ENCODE measurements around the gene KCTD16. TPM values are rescaled to one million over a fixed set of nuclear protein-coding genes. Genes with fewer than 3 reads are reported as not detected.

Gene KCTD16
- polyA plus RNA-seq, 1 donor = 2.6 TPM

GRCh38 chr5:144134194-144134826 lies 36.4 kb upstream of the KCTD16 start:
- H3K27ac ChIP-seq (ENCODE audit: low read length) = no peak overlapping the region
- no peaks in the 10 kb centered on the region for H3K4me1 ChIP-seq (ENCODE audit: control insufficient read depth, insufficient read depth, low read length)
- H3K27me3 ChIP-seq (ENCODE audit: control insufficient read depth, insufficient read depth, low read length) = no peaks in the 10 kb centered on the region
- no peaks in the 10 kb centered on the region for H3K36me3 ChIP-seq (ENCODE audit: control insufficient read depth, insufficient read depth, low read length)
- no peak overlapping the region for H3K4me3 ChIP-seq (ENCODE audit: low read length)
- no peak for DNase-seq
- no peaks in the 10 kb centered on the region for H3K9me3 ChIP-seq (ENCODE audit: control insufficient read depth, low read depth, low read length)
- WGBS (ENCODE audit: insufficient coverage, low lambda C conversion rate) = no CpG with 5 or more reads among the region's 2 CpGs

DNA sequence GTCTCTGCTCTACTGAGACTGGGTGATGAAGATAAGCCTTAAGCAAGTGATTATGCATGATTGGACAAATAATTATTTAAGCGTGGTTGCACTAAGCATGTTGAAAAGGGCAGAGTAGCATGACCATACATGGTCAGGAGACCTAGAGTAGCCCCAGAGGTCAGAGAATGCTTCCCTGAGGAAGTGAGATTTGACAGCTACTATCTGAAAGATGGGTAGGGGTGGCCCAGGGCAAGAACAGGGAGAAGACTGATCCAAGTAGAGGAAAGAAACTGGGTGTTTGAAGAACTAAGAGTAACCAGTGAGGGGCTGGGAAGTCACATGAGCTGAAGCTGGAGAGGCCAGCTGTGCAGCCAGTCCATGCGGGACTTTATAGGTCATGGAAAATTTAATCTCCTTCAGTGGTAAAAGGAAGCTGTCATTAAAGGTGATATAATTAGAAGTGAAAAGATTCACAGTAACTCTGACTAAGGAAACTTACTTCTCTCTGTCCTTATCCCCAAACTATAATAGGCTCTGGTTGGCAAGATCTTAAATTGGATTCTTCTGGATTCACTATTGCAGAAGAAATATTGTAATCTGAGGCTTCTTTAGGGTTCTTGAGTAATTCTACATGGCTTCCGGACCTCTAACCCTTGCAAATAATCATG lies 35.4 kb upstream of the KCTD16 start:
- H3K4me3 ChIP-seq (ENCODE audit: low read length) = no peak overlapping the region
- no peak for DNase-seq
- 100% methylated on average over 3 of the region's 3 CpGs for WGBS (ENCODE audit: insufficient coverage, low lambda C conversion rate)
- H3K27ac ChIP-seq (ENCODE audit: low read length) = no peak overlapping the region
- no peaks in the 10 kb centered on the region for H3K4me1 ChIP-seq (ENCODE audit: control insufficient read depth, insufficient read depth, low read length)
- no peaks in the 10 kb centered on the region for H3K9me3 ChIP-seq (ENCODE audit: control insufficient read depth, low read depth, low read length)
- no peaks in the 10 kb centered on the region for H3K27me3 ChIP-seq (ENCODE audit: control insufficient read depth, insufficient read depth, low read length)
- H3K36me3 ChIP-seq (ENCODE audit: control insufficient read depth, insufficient read depth, low read length) = no peaks in the 10 kb centered on the region

DNA sequence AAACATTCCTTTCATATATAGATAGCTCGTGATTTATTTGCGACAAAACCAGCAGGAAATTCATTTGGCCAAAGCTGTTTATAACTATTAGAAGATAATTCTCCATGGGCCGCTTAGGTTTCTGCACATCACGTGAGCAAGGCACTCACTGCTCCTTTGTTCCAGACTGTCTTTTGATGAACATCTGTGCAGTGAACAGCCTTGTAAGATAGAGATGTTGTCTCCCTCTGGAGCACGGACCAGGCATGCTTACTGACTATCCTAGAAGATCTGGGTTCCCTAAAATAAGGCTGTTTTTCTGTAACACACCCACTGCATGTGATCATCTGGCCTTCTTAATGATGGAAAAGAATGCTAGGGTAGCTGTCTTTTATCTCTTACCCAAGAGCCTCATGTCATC lies 31.1 kb upstream of the KCTD16 start:
- H3K36me3 ChIP-seq (ENCODE audit: control insufficient read depth, insufficient read depth, low read length) = no peaks in the 10 kb centered on the region
- H3K27ac ChIP-seq (ENCODE audit: low read length) = no peak overlapping the region
- no peaks in the 10 kb centered on the region for H3K4me1 ChIP-seq (ENCODE audit: control insufficient read depth, insufficient read depth, low read length)
- no peak overlapping the region for H3K4me3 ChIP-seq (ENCODE audit: low read length)
- WGBS (ENCODE audit: insufficient coverage, low lambda C conversion rate) = 90% methylated on average over 2 of the region's 5 CpGs
- H3K9me3 ChIP-seq (ENCODE audit: control insufficient read depth, low read depth, low read length) = no peaks in the 10 kb centered on the region
- no peak for DNase-seq
- no peaks in the 10 kb centered on the region for H3K27me3 ChIP-seq (ENCODE audit: control insufficient read depth, insufficient read depth, low read length)

GRCh38 chr5:144141585-144141984 lies 29.1 kb upstream of the KCTD16 start:
- DNase-seq = no peak
- Histone ChIP-seq H3K27ac (ENCODE audit: low read length) (no peak overlapping the region), H3K4me1 (ENCODE audit: control insufficient read depth, insufficient read depth, low read length) (no peaks in the 10 kb centered on the region), H3K36me3 (ENCODE audit: control insufficient read depth, insufficient read depth, low read length) (no peaks in the 10 kb centered on the region), H3K27me3 (ENCODE audit: control insufficient read depth, insufficient read depth, low read length) (no peaks in the 10 kb centered on the region), H3K9me3 (ENCODE audit: control insufficient read depth, low read depth, low read length) (no peaks in the 10 kb centered on the region), H3K4me3 (ENCODE audit: low read length) (no peak overlapping the region)
- WGBS (ENCODE audit: insufficient coverage, low lambda C conversion rate) = no CpG with 5 or more reads among the region's 2 CpGs

DNA sequence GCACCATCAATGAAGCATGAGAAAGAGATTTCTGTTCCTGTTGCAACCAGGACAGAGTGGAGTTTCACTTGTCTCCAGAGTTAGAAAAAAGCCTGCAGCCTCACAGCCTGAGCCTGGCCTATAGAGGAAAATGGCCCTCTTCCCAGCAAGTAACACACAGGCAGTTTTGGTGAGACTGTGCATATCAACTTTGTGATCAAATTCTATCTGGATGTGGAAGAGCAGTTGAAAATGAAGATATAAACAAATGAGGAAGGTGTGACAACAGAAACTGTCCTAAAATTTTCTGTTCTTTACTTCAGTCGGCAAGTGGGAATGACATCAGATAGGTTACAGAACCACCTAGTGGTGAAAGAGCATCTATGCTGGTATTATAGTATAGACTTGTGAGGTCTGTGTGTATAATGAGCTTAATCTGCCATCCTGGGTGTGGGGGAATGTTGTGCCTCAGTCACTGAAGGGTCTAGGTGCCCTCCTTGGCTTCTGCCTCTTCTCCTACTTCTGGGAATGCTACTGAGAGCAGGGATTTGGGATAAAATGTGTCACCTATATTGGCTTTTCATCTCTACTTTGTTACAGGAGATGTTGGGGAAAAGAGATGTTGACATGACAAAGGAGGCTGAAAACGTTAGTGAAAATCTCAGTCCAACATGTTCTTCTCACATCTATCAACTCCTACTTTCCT lies 28.4 kb upstream of the KCTD16 start:
- Histone ChIP-seq H3K27ac (ENCODE audit: low read length) (no peak overlapping the region), H3K36me3 (ENCODE audit: control insufficient read depth, insufficient read depth, low read length) (no peaks in the 10 kb centered on the region), H3K4me3 (ENCODE audit: low read length) (no peak overlapping the region), H3K4me1 (ENCODE audit: control insufficient read depth, insufficient read depth, low read length) (no peaks in the 10 kb centered on the region), H3K9me3 (ENCODE audit: control insufficient read depth, low read depth, low read length) (no peaks in the 10 kb centered on the region), H3K27me3 (ENCODE audit: control insufficient read depth, insufficient read depth, low read length) (no peaks in the 10 kb centered on the region)
- 0% methylated on average over 1 of the region's 2 CpGs for WGBS (ENCODE audit: insufficient coverage, low lambda C conversion rate)
- peak in 1 of 2 donors; percentile 34 for DNase-seq

- H3K27me3 ChIP-seq (ENCODE audit: control insufficient read depth, insufficient read depth, low read length) = no peaks in the 10 kb centered on the region
- DNase-seq = no peak
- no CpG with 5 or more reads among the region's 1 CpG for WGBS (ENCODE audit: insufficient coverage, low lambda C conversion rate)
- no peak overlapping the region for H3K27ac ChIP-seq (ENCODE audit: low read length)
- H3K4me3 ChIP-seq (ENCODE audit: low read length) = no peak overlapping the region
- H3K36me3 ChIP-seq (ENCODE audit: control insufficient read depth, insufficient read depth, low read length) = no peaks in the 10 kb centered on the region
- no peaks in the 10 kb centered on the region for H3K4me1 ChIP-seq (ENCODE audit: control insufficient read depth, insufficient read depth, low read length)
- no peaks in the 10 kb centered on the region for H3K9me3 ChIP-seq (ENCODE audit: control insufficient read depth, low read depth, low read length)
Observed at GRCh38 chr5:144142824-144143162, 27.9 kb upstream of the KCTD16 start.

DNA sequence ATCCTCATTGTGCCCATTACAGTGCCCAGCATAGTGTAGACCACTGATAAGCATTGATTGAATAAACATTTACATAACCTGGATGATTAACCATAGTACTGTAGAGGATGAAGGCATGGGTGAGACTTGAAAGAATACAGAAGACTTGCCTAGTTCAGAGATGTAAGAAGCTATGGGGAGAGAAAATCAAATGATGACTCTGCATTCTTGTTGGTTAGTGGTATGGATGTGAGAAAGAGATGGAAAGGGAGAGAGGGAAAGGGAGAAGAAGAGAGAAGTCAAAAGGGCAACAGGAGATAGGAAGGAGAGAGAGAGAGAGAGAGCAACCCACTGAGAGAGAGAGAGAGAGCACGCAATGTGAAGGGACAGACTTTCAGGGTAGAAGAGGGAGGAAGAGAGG lies 27.0 kb upstream of the KCTD16 start:
- Histone ChIP-seq H3K36me3 (ENCODE audit: control insufficient read depth, insufficient read depth, low read length) (no peaks in the 10 kb centered on the region), H3K27ac (ENCODE audit: low read length) (no peak overlapping the region), H3K27me3 (ENCODE audit: control insufficient read depth, insufficient read depth, low read length) (no peaks in the 10 kb centered on the region), H3K4me3 (ENCODE audit: low read length) (no peak overlapping the region), H3K4me1 (ENCODE audit: control insufficient read depth, insufficient read depth, low read length) (no peaks in the 10 kb centered on the region), H3K9me3 (ENCODE audit: control insufficient read depth, low read depth, low read length) (no peaks in the 10 kb centered on the region)
- 100% methylated on average over 1 of the region's 1 CpG for WGBS (ENCODE audit: insufficient coverage, low lambda C conversion rate)
- no peak for DNase-seq

GRCh38 chr5:144144956-144145751 lies 25.5 kb upstream of the KCTD16 start:
- Histone ChIP-seq H3K4me3 (ENCODE audit: low read length) (no peak overlapping the region), H3K9me3 (ENCODE audit: control insufficient read depth, low read depth, low read length) (no peaks in the 10 kb centered on the region), H3K27ac (ENCODE audit: low read length) (no peak overlapping the region), H3K27me3 (ENCODE audit: control insufficient read depth, insufficient read depth, low read length) (no peaks in the 10 kb centered on the region), H3K36me3 (ENCODE audit: control insufficient read depth, insufficient read depth, low read length) (no peaks in the 10 kb centered on the region), H3K4me1 (ENCODE audit: control insufficient read depth, insufficient read depth, low read length) (no peaks in the 10 kb centered on the region)
- WGBS (ENCODE audit: insufficient coverage, low lambda C conversion rate) = 40% methylated on average over 1 of the region's 4 CpGs
- peak in 1 of 2 donors; percentile 25 for DNase-seq

DNA sequence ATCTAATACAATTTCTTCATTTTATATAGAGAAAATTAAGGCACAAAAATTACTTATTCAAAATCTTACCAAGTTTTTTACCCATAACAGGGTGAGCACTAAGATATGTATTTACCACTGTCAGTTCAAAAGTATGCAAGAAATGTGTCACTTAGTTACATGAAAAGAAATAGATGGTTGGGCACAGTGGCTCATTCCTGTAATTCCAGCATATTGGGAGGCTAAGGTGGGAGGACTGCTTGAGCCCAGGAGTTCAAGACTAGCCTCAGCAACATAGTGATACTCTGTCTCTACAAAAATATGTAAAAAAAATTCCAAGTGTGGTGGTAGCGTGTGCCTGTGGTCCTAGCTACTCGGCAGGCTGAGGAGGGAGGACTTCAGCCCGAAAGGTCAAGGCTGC lies 19.6 kb upstream of the KCTD16 start:
- Histone ChIP-seq H3K4me1 (ENCODE audit: control insufficient read depth, insufficient read depth, low read length) (no peaks in the 10 kb centered on the region), H3K9me3 (ENCODE audit: control insufficient read depth, low read depth, low read length) (no peaks in the 10 kb centered on the region), H3K36me3 (ENCODE audit: control insufficient read depth, insufficient read depth, low read length) (no peaks in the 10 kb centered on the region), H3K4me3 (ENCODE audit: low read length) (no peak overlapping the region), H3K27me3 (ENCODE audit: control insufficient read depth, insufficient read depth, low read length) (no peaks in the 10 kb centered on the region), H3K27ac (ENCODE audit: low read length) (no peak overlapping the region)
- no CpG with 5 or more reads among the region's 3 CpGs for WGBS (ENCODE audit: insufficient coverage, low lambda C conversion rate)
- DNase-seq = no peak

GRCh38 chr5:144156767-144157171 lies 13.9 kb upstream of the KCTD16 start:
- Histone ChIP-seq H3K9me3 (ENCODE audit: control insufficient read depth, low read depth, low read length) (no peaks in the 10 kb centered on the region), H3K36me3 (ENCODE audit: control insufficient read depth, insufficient read depth, low read length) (peaks cover 16% of the 10 kb centered on the region), H3K4me3 (ENCODE audit: low read length) (no peak overlapping the region), H3K4me1 (ENCODE audit: control insufficient read depth, insufficient read depth, low read length) (no peaks in the 10 kb centered on the region), H3K27ac (ENCODE audit: low read length) (no peak overlapping the region), H3K27me3 (ENCODE audit: control insufficient read depth, insufficient read depth, low read length) (no peaks in the 10 kb centered on the region)
- DNase-seq = peak in 1 of 2 donors; percentile 40
- WGBS (ENCODE audit: insufficient coverage, low lambda C conversion rate) = no CpG with 5 or more reads among the region's 2 CpGs

Data from large intestine (tissue), 3 donors.